ENCODE measurements around the gene TRABD.
"Not testable (repeated sequence)": the region's sequence is repeated elsewhere in the genome, so short reads cannot be mapped to it uniquely, and the experiment has no call there.

The TRABD gene

GRCh38 chr22:50157709-50158375, 27.9 kb upstream of the TRABD start:
- no peak overlapping the region for H3K4me3 ChIP-seq (ENCODE audit: low read depth, low read length)
- TF ChIP-seq CTCF (IDR thresholded peaks at IDR 0.05; ENCODE audit: low read depth, low read length) = no peak

- H3K4me3 ChIP-seq (ENCODE audit: low read depth, low read length) = no peak overlapping the region
- TF ChIP-seq CTCF (IDR thresholded peaks at IDR 0.05; ENCODE audit: low read depth, low read length) = no peak
These were observed 24.8 kb upstream of the TRABD start for GRCh38 chr22:50160947-50161346.

- no peak for TF ChIP-seq CTCF (IDR thresholded peaks at IDR 0.05; ENCODE audit: low read depth, low read length)
These were observed 24.0 kb upstream of the TRABD start for GRCh38 chr22:50161508-50162390.

GRCh38 chr22:50162391-50162956, 23.2 kb upstream of the TRABD start:
- no peak for TF ChIP-seq CTCF (IDR thresholded peaks at IDR 0.05; ENCODE audit: low read depth, low read length)
- no peak overlapping the region for H3K4me3 ChIP-seq (ENCODE audit: low read depth, low read length)

More at GRCh38 chr22:50161508-50162390, 24.0 kb upstream of the TRABD start:
- no peak overlapping the region for H3K4me3 ChIP-seq (ENCODE audit: low read depth, low read length)

GRCh38 chr22:50165436-50166123, 20.1 kb upstream of the TRABD start:
- no peak for TF ChIP-seq CTCF (IDR thresholded peaks at IDR 0.05; ENCODE audit: low read depth, low read length)
- H3K4me3 ChIP-seq (ENCODE audit: low read depth, low read length) = no peak overlapping the region

DNA sequence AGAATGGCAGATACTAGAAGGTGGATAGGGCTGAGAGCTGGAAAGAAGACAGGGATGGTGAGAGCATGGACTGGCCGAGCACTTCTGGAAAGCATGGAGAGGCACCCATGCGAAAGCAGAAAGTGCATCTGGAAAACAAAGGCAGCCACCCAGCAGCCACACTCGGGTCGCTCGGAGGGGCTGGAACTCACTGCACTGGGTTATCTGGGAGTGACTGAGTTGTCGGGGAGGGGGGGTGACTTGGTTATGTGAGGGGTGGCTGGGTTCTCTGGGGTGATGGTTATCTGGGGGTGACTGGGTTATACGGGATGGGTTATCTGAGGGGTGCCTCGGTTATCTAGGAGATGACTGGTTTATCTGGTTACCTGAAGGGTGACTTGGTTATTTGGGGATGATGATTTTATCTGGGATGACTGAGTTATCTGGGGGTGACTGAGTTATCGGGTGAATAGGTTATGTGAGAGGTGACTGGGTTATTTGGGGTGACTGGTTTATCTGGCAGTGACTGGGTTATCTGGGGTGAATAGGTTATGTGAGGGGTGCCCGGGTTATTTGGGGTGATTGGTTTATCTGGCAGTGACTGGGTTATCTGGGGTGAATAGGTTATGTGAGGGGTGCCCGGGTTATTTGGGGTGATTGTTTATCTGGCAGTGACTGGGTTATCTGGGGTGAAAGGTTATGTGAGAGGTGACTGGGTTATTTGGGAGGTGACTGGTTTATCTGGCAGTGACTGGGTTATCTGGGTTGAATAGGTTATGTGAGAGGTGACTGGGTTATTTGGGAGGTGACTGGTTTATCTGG, 17.8 kb upstream of the TRABD start:
- no peak for TF ChIP-seq CTCF (IDR thresholded peaks at IDR 0.05; ENCODE audit: low read depth, low read length)
- no peak overlapping the region for H3K4me3 ChIP-seq (ENCODE audit: low read depth, low read length)

GRCh38 chr22:50168490-50169180, 17.1 kb upstream of the TRABD start:
- H3K4me3 ChIP-seq (ENCODE audit: low read depth, low read length) = not testable (repeated sequence)

Measured in WI38 (cell line).